SK-N-SH (cell line): ENCODE data around the gene DYRK4. TPM values are rescaled to one million over a fixed set of nuclear protein-coding genes. Genes with fewer than 3 reads are reported as not detected.

Experiments used
- CTCF ChIA-PET: fragments of 300-600, 350-600 bp; formaldehyde crosslinking; extraction: SDS; loops from one replicate; lab custom pipeline; 2021; lab: Yijun Ruan, JAX
- POLR2A ChIA-PET: fragments of 350-600 bp; sonication (Branson Sonifier 250); formaldehyde crosslinking; extraction: SDS; loops from one replicate; lab custom pipeline; 2020; ENCODE audit warnings: antibody characterized with exemption, inconsistent platforms; lab: Yijun Ruan, JAX
- DNase-seq: peaks from one replicate; pipeline ENCODE4 v3.0.0; 2012
- H2AFZ ChIP-seq: fragments of 200-600 bp; sonication (generic); 2 replicates; pipeline ENCODE4 v1.8.1; 2016; ENCODE audit warnings: antibody characterized with exemption, mild to moderate bottlenecking, low read depth
- H3F3A ChIP-seq: fragments of 200-600 bp; sonication (generic); replicated peaks from 2 replicates; pipeline ENCODE3; 2016; ENCODE audit warnings: antibody characterized with exemption, mild to moderate bottlenecking; ENCODE audit not compliant: insufficient read depth
- H3K27ac ChIP-seq, 2 experiments: fragments of 200-500 bp in 1 of 2; fragments of 200-600 bp in 1 of 2; sonication (Bioruptor generic) in 1 of 2; sonication (generic), shearing (Covaris generic) in 1 of 2; 2 replicates each; pipeline versions ENCODE4 v1.5.1 to v1.6.1; 2014 to 2016; ENCODE audit warnings: low read depth in 2 of 2, inconsistent platforms in 1 of 2, low read length in 1 of 2, mild to moderate bottlenecking in 1 of 2, mixed read lengths in 1 of 2
- H3K27me3 ChIP-seq: fragments of 200-600 bp; sonication (generic), shearing (Covaris generic); 2 replicates; pipeline ENCODE4 v1.6.1; 2016; ENCODE audit warnings: mixed run types; ENCODE audit not compliant: insufficient read depth
- H3K36me3 ChIP-seq, 2 experiments: fragments of 200-500 bp in 1 of 2; fragments of 200-600 bp in 1 of 2; sonication (Bioruptor generic) in 1 of 2; sonication (generic) in 1 of 2; replicated peaks in 1 of 2; 2 replicates each; pipeline versions ENCODE3 to v1.5.1; 2014 to 2016; ENCODE audit warnings: low read length in 1 of 2, mild to moderate bottlenecking in 1 of 2; ENCODE audit not compliant: insufficient read depth in 2 of 2, control insufficient read depth in 1 of 2
- H3K4me1 ChIP-seq, 2 experiments: fragments of 200-500 bp in 1 of 2; fragments of 200-600 bp in 1 of 2; sonication (Bioruptor generic) in 1 of 2; sonication (generic), shearing (Covaris generic) in 1 of 2; 2 replicates each; pipeline versions ENCODE4 v1.5.1 to v1.6.1; 2014 to 2016; ENCODE audit warnings: low read depth in 1 of 2, low read length in 1 of 2, mixed run types in 1 of 2; ENCODE audit not compliant: insufficient read depth in 2 of 2, control insufficient read depth in 1 of 2
- H3K4me2 ChIP-seq: fragments of 200-600 bp; sonication (generic), shearing (Covaris generic); 2 replicates; pipeline ENCODE4 v1.6.1; 2017; ENCODE audit warnings: mixed run types
- H3K4me3 ChIP-seq, 2 experiments: fragments of 200-500 bp in 1 of 2; fragments of 200-600 bp in 1 of 2; sonication (Bioruptor generic) in 1 of 2; sonication (generic), shearing (Covaris generic) in 1 of 2; 2 replicates each; pipeline versions ENCODE4 v1.5.1 to v1.8.1; 2014 to 2016; ENCODE audit warnings: low read depth in 2 of 2, inconsistent platforms in 1 of 2, low read length in 1 of 2, mild to moderate bottlenecking in 1 of 2, mixed read lengths in 1 of 2, moderate library complexity in 1 of 2
- H3K79me2 ChIP-seq: fragments of 200-600 bp; sonication (generic); 2 replicates; pipeline ENCODE4 v1.8.1; 2017; ENCODE audit warnings: mild to moderate bottlenecking; ENCODE audit not compliant: insufficient read depth
- H3K9ac ChIP-seq: fragments of 200-600 bp; sonication (generic); 2 replicates; pipeline ENCODE4 v1.6.1; 2017; ENCODE audit warnings: mixed run types
- H3K9me2 ChIP-seq: fragments of 200-600 bp; sonication (generic); 2 replicates; pipeline ENCODE4 v1.6.1; 2017; ENCODE audit warnings: mixed run types
- H3K9me3 ChIP-seq: fragments of 200-600 bp; sonication (generic); 2 replicates; pipeline ENCODE4 v1.6.1; 2017; ENCODE audit warnings: mixed run types, mild to moderate bottlenecking, moderate library complexity
- H4K20me1 ChIP-seq: fragments of 200-600 bp; sonication (generic); 2 replicates; pipeline ENCODE4 v1.6.1; 2017; ENCODE audit warnings: mild to moderate bottlenecking, mixed run types; ENCODE audit not compliant: insufficient read depth
- CHD2 ChIP-seq: fragments of 150-350 bp; IDR thresholded peaks from 2 replicates; pipeline ENCODE4 v1.6.1; 2018; ENCODE audit warnings: low read length; ENCODE audit not compliant: partially characterized antibody
- CTCF ChIP-seq: fragments of 200-600 bp; sonication (generic); IDR thresholded peaks from 2 replicates; pipeline ENCODE4 v1.6.1; 2017; ENCODE audit warnings: antibody characterized with exemption, mild to moderate bottlenecking, moderate library complexity
- ELF1 ChIP-seq: IDR thresholded peaks from 2 replicates; pipeline ENCODE4 v1.4.0; 2012
- FOXJ3 ChIP-seq: sonication (generic); formaldehyde crosslinking; IDR thresholded peaks from 2 replicates; pipeline ENCODE4 v1.5.1; 2020; ENCODE audit warnings: mild to moderate bottlenecking, missing genetic modification reagents
- GABPA ChIP-seq: IDR thresholded peaks from 2 replicates; pipeline ENCODE4 v1.4.0; 2012; ENCODE audit warnings: low read depth, mild to moderate bottlenecking
- GATA2 ChIP-seq: sonication (generic); formaldehyde crosslinking; IDR thresholded peaks from 2 replicates; pipeline ENCODE4 v1.5.0; 2020; ENCODE audit warnings: mild to moderate bottlenecking, missing genetic modification reagents
- JUND ChIP-seq: IDR thresholded peaks from 2 replicates; pipeline ENCODE4 v1.4.0; 2012
- MAX ChIP-seq: IDR thresholded peaks from 2 replicates; pipeline ENCODE4 v1.4.0; 2012; ENCODE audit warnings: low read depth
- MXI1 ChIP-seq: IDR thresholded peaks from 2 replicates; pipeline ENCODE4 v1.6.1; 2012; ENCODE audit warnings: mild to moderate bottlenecking, low read depth, low read length, improper control_type of control experiment
- NFIC ChIP-seq: IDR thresholded peaks from 2 replicates; pipeline ENCODE4 v1.4.0; 2012; ENCODE audit warnings: borderline replicate concordance
- NRF1 ChIP-seq: IDR thresholded peaks from 2 replicates; pipeline ENCODE4 v1.6.1; 2012; ENCODE audit warnings: low read depth, mild to moderate bottlenecking, low read length
- PBX3 ChIP-seq: IDR thresholded peaks from 2 replicates; pipeline ENCODE4; 2012
- POLR2AphosphoS5 ChIP-seq: IDR thresholded peaks from 2 replicates; pipeline ENCODE4 v1.6.1; 2012; ENCODE audit warnings: low read depth, low read length
- SIN3A ChIP-seq: IDR thresholded peaks from 2 replicates; pipeline ENCODE4 v1.6.1; 2012; ENCODE audit warnings: low read depth, mild to moderate bottlenecking, low read length, moderate library complexity, borderline replicate concordance
- SMC3 ChIP-seq: IDR thresholded peaks from 2 replicates; pipeline ENCODE4 v1.6.1; 2012; ENCODE audit warnings: low read depth, low read length, improper control_type of control experiment
- TAF1 ChIP-seq: IDR thresholded peaks from 2 replicates; pipeline ENCODE4 v1.6.1; 2012; ENCODE audit warnings: low read depth, mild to moderate bottlenecking, low read length, moderate library complexity, borderline replicate concordance
- TEAD4 ChIP-seq: IDR thresholded peaks from 2 replicates; pipeline ENCODE4 v1.4.0; 2012; ENCODE audit warnings: mild to moderate bottlenecking, borderline replicate concordance; ENCODE audit not compliant: insufficient read depth
- WGBS: methylation state at CpG from one replicate; pipeline ENCODE4 v1.1.6; 2017; ENCODE audit warnings: low lambda C conversion rate; 5-methylcytosine and 5-hydroxymethylcytosine counted together
- polyA plus RNA-seq, 3 experiments: library from polyadenylated mRNA; depleted of rRNA; stranded (reverse); fragments of >200 nt; gene quantifications; 2 replicates each; pipeline ENCODE4 v1.2.3, GENCODE V29; 2012
- TF ChIP-seq, protein P1 (sequence below): fragments of 150-350 bp; IDR thresholded peaks from 2 replicates; pipeline ENCODE4 v1.6.1; 2016; ENCODE audit warnings: mild to moderate bottlenecking, low read depth, low read length
- TF ChIP-seq, protein P2 (sequence below): IDR thresholded peaks from 2 replicates; pipeline ENCODE4 v1.4.0; 2012; ENCODE audit warnings: low read depth, borderline replicate concordance

DYRK4 gene
- polyA plus RNA-seq, 1 of the 3 experiments (the other 2 are of a cell fraction), result 38.6 TPM

- H3K27me3 ChIP-seq, result peaks cover 5% of the 10 kb centered on the region; the same call in 1 of the 2 replicates
- 0 out of 4 replicates have a peak, but pooled peaks cover 0 to 2% of the 10 kb centered on the region in 2 experiments for H3K4me1 ChIP-seq
- H3F3A ChIP-seq, result no peaks in the 10 kb centered on the region
- H3K79me2 ChIP-seq, result no peaks in the 10 kb centered on the region
- H3K27ac ChIP-seq, result no peak overlapping the region
- H3K36me3 ChIP-seq, result no peaks in the 10 kb centered on the region
- H3K4me3 ChIP-seq, result no peak overlapping the region
- H4K20me1 ChIP-seq, result no peaks in the 10 kb centered on the region
- 16% methylated on average over 6 of the region's 6 CpGs for WGBS
- DNase-seq, result no peak
- H2AFZ ChIP-seq, result no peak overlapping the region
- H3K9me2 ChIP-seq, result no peaks in the 10 kb centered on the region
- no peaks in the 10 kb centered on the region for H3K9me3 ChIP-seq
- no peak overlapping the region for H3K4me2 ChIP-seq
- ChIA-PET CTCF (interaction anchor here (1.4 kb wide), 1 partner anchor 335 kb away, joined by 3 read pairs; no protein-coding TSS in a partner anchor), POLR2A (no interaction called here)
- TF ChIP-seq NRF1, result no peak
- no peak for TF ChIP-seq CTCF
- no peak for TF ChIP-seq TAF1
- no peak for TF ChIP-seq CHD2
- no peak for TF ChIP-seq MXI1
- TF ChIP-seq GABPA, result no peak
- TF ChIP-seq NFIC, result no peak
- no peak for TF ChIP-seq MAX
- no peak for TF ChIP-seq SMC3
- no peak for TF ChIP-seq GATA2 (CRISPR knock-in tag)
- TF ChIP-seq PBX3, result no peak
- TF ChIP-seq SIN3A, result no peak
- no peak for TF ChIP-seq ELF1
- TF ChIP-seq TEAD4, result no peak
- no peak for TF ChIP-seq JUND
- no peak for TF ChIP-seq POLR2AphosphoS5
- TF ChIP-seq, protein P1, sequence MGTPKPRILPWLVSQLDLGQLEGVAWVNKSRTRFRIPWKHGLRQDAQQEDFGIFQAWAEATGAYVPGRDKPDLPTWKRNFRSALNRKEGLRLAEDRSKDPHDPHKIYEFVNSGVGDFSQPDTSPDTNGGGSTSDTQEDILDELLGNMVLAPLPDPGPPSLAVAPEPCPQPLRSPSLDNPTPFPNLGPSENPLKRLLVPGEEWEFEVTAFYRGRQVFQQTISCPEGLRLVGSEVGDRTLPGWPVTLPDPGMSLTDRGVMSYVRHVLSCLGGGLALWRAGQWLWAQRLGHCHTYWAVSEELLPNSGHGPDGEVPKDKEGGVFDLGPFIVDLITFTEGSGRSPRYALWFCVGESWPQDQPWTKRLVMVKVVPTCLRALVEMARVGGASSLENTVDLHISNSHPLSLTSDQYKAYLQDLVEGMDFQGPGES, result no peak
- TF ChIP-seq, protein P2, sequence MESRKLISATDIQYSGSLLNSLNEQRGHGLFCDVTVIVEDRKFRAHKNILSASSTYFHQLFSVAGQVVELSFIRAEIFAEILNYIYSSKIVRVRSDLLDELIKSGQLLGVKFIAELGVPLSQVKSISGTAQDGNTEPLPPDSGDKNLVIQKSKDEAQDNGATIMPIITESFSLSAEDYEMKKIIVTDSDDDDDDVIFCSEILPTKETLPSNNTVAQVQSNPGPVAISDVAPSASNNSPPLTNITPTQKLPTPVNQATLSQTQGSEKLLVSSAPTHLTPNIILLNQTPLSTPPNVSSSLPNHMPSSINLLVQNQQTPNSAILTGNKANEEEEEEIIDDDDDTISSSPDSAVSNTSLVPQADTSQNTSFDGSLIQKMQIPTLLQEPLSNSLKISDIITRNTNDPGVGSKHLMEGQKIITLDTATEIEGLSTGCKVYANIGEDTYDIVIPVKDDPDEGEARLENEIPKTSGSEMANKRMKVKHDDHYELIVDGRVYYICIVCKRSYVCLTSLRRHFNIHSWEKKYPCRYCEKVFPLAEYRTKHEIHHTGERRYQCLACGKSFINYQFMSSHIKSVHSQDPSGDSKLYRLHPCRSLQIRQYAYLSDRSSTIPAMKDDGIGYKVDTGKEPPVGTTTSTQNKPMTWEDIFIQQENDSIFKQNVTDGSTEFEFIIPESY, result no peak
- TF ChIP-seq FOXJ3, result no peak
- no peak overlapping the region for H3K9ac ChIP-seq
Measured at GRCh38 chr12:4643747-4644146, 81.7 kb downstream of the DYRK4 start.
